ENCODE results near the gene CTPS2.

DNA sequence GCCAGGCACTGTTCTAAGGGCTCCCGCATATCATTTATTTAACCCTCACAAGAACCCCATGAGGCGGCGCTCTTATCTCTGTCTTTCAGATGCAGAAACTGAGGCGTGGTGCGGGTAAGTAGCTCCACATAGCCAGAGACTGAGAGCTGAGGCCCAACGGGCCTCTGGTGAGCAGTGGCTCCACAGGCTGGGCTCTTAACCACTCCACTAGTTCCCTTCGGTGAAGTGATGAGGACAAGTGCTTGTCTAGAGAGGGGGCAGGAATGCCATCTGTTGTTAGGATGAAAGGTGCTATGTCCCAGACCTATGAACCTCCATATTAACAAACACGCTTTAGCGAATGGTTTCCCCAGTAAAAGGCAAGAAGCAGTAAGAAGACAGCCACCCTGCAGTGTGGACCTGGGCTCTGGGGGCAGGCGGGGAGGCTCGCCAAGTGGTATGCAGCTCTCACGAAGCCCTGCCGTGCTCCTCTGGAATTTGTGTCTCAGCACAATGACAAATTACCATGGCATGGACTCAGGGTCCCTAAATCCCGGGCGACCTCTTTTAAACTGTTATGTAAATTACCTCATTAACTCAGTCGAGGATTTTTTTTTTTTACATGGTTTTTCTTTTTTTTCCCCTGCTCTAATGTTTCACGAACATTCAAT, 83.4 kb downstream of the CTPS2 start:
- TF ChIP-seq EZH2 (IDR thresholded peaks at IDR 0.05) (no peak), FOSL1 (IDR thresholded peaks at IDR 0.05; ENCODE audit: low read depth) (no peak), YY1 (IDR thresholded peaks at IDR 0.05; ENCODE audit: extremely low read depth, insufficient replicate concordance, low read depth, low read length) (no peak), POLR2A (IDR thresholded peaks at IDR 0.05; ENCODE audit: borderline replicate concordance, extremely low read depth, insufficient read depth, insufficient read length) (no peak), SP1 (IDR thresholded peaks at IDR 0.05; ENCODE audit: low read depth) (no peak), SIN3A (IDR thresholded peaks at IDR 0.05; ENCODE audit: low read depth) (no peak), CBX3 (IDR thresholded peaks at IDR 0.05; ENCODE audit: low read depth) (no peak)
- TF ChIP-seq, protein P1, sequence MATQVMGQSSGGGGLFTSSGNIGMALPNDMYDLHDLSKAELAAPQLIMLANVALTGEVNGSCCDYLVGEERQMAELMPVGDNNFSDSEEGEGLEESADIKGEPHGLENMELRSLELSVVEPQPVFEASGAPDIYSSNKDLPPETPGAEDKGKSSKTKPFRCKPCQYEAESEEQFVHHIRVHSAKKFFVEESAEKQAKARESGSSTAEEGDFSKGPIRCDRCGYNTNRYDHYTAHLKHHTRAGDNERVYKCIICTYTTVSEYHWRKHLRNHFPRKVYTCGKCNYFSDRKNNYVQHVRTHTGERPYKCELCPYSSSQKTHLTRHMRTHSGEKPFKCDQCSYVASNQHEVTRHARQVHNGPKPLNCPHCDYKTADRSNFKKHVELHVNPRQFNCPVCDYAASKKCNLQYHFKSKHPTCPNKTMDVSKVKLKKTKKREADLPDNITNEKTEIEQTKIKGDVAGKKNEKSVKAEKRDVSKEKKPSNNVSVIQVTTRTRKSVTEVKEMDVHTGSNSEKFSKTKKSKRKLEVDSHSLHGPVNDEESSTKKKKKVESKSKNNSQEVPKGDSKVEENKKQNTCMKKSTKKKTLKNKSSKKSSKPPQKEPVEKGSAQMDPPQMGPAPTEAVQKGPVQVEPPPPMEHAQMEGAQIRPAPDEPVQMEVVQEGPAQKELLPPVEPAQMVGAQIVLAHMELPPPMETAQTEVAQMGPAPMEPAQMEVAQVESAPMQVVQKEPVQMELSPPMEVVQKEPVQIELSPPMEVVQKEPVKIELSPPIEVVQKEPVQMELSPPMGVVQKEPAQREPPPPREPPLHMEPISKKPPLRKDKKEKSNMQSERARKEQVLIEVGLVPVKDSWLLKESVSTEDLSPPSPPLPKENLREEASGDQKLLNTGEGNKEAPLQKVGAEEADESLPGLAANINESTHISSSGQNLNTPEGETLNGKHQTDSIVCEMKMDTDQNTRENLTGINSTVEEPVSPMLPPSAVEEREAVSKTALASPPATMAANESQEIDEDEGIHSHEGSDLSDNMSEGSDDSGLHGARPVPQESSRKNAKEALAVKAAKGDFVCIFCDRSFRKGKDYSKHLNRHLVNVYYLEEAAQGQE (IDR thresholded peaks at IDR 0.05; ENCODE audit: low read depth) = no peak
- TF ChIP-seq, protein P2, sequence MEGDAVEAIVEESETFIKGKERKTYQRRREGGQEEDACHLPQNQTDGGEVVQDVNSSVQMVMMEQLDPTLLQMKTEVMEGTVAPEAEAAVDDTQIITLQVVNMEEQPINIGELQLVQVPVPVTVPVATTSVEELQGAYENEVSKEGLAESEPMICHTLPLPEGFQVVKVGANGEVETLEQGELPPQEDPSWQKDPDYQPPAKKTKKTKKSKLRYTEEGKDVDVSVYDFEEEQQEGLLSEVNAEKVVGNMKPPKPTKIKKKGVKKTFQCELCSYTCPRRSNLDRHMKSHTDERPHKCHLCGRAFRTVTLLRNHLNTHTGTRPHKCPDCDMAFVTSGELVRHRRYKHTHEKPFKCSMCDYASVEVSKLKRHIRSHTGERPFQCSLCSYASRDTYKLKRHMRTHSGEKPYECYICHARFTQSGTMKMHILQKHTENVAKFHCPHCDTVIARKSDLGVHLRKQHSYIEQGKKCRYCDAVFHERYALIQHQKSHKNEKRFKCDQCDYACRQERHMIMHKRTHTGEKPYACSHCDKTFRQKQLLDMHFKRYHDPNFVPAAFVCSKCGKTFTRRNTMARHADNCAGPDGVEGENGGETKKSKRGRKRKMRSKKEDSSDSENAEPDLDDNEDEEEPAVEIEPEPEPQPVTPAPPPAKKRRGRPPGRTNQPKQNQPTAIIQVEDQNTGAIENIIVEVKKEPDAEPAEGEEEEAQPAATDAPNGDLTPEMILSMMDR (IDR thresholded peaks at IDR 0.05 in 2 of 3, conservative IDR thresholded peaks at IDR 0.05 in 1 of 3; ENCODE audit: borderline replicate concordance in 1 of 3, insufficient read depth in 1 of 3, low read depth in 2 of 3, low read length in 2 of 3) = no peak

Data from HCT116 (cell line).